B cell (primary cell): Measurements from ENCODE around the gene ARHGAP26. TPM values are rescaled to one million over a fixed set of nuclear protein-coding genes. Genes with fewer than 3 reads are reported as not detected.

Experiments used
- ATAC-seq: fragments of 200-7000 bp; cut with Tn5 transposase; one replicate; pipeline ENCODE4 v1.10.0; 2021; ENCODE audit warnings: low read depth, mild to moderate bottlenecking, moderate number of reproducible peaks, moderate library complexity
- CTCF ChIA-PET: fragments of 350-600 bp; sonication (Branson Sonifier 250); formaldehyde crosslinking; loops from one replicate; lab custom pipeline; 2021; ENCODE audit warnings: antibody characterized with exemption, inconsistent platforms; lab: Charles Lee
- POLR2A ChIA-PET: fragments of 350-600 bp; sonication (Branson Sonifier 250); formaldehyde crosslinking; loops from one replicate; lab custom pipeline; 2021; ENCODE audit warnings: antibody characterized with exemption; lab: Charles Lee
- DNase-seq: peaks from one replicate; pipeline ENCODE4 v3.0.0; 2013
- H2AFZ ChIP-seq: 2 replicates; pipeline ENCODE4 v1.6.1; 2012; ENCODE audit warnings: mild to moderate bottlenecking, low read depth, low read length; ENCODE audit not compliant: insufficient read depth, poor library complexity, severe bottlenecking
- H3K27ac ChIP-seq, 2 donors: 1 replicate in 1 of 2; 2 replicates in 1 of 2; pipeline ENCODE4 v1.5.1; 2012 to 2013; ENCODE audit warnings: low read length in 2 of 2, mild to moderate bottlenecking in 2 of 2, moderate library complexity in 1 of 2
- H3K27me3 ChIP-seq, 4 experiments: fragments of 200-600 bp in 1 of 4; sonication (generic) in 1 of 4; replicated peaks in 1 of 4; 1 replicate in 2 of 4; 2 replicates in 2 of 4; pipeline versions ENCODE4 v1.6.1 to v1.7.0; 2013 to 2016; ENCODE audit warnings: low read length in 3 of 4, mild to moderate bottlenecking in 2 of 4, mixed read lengths in 1 of 4, moderate library complexity in 1 of 4; ENCODE audit not compliant: insufficient read depth in 4 of 4, control insufficient read depth in 3 of 4; ENCODE audit errors: control extremely low read depth in 1 of 4
- H3K36me3 ChIP-seq, 2 experiments: replicated peaks in 1 of 2; 1 replicate in 1 of 2; 2 replicates in 1 of 2; pipeline versions ENCODE4 v1.6.1 to v1.7.1; 2013; ENCODE audit warnings: low read length in 1 of 2; ENCODE audit not compliant: insufficient read depth in 2 of 2, control insufficient read depth in 1 of 2; ENCODE audit errors: control extremely low read depth in 1 of 2, extremely low read depth in 1 of 2
- H3K4me1 ChIP-seq, 2 donors: fragments of 200-600 bp in 1 of 2; sonication (generic) in 1 of 2; 1 replicate in 1 of 2; 2 replicates in 1 of 2; pipeline versions ENCODE4 v1.5.1 to v1.6.1; 2013 to 2017; ENCODE audit warnings: low read length in 2 of 2; ENCODE audit not compliant: control insufficient read depth in 2 of 2, insufficient read depth in 2 of 2
- H3K4me2 ChIP-seq: replicated peaks from 2 replicates; pipeline ENCODE3; 2012; ENCODE audit warnings: mild to moderate bottlenecking, low read depth, low read length; ENCODE audit not compliant: poor library complexity, severe bottlenecking
- H3K4me3 ChIP-seq, 5 experiments: fragments of 200-600 bp in 1 of 5; sonication (generic) in 1 of 5; 1 replicate in 3 of 5; 2 replicates in 2 of 5; pipeline versions ENCODE4 v1.5.1 to v1.7.0; 2011 to 2016; ENCODE audit warnings: low read length in 4 of 5, mild to moderate bottlenecking in 4 of 5, low read depth in 2 of 5, control low read depth in 1 of 5, moderate library complexity in 1 of 5; ENCODE audit not compliant: insufficient read depth in 1 of 5; ENCODE audit errors: control extremely low read depth in 1 of 5, extremely low read depth in 1 of 5
- H3K79me2 ChIP-seq: fragments of 200-600 bp; sonication (generic); one replicate; pipeline ENCODE4 v1.6.0; 2016; ENCODE audit warnings: low read length; ENCODE audit not compliant: control insufficient read depth, insufficient read depth
- H3K9ac ChIP-seq: fragments of 200-600 bp; sonication (generic); 2 replicates; pipeline ENCODE4 v1.6.1; 2017; ENCODE audit warnings: mild to moderate bottlenecking, low read length, moderate library complexity
- H3K9me3 ChIP-seq, 3 donors: one replicate each; pipeline versions ENCODE4 v1.6.1 to v1.7.1; 2013; ENCODE audit warnings: low read length in 2 of 3; ENCODE audit not compliant: control insufficient read depth in 2 of 3, insufficient read depth in 1 of 3; ENCODE audit errors: control extremely low read depth in 1 of 3
- H4K20me1 ChIP-seq: 2 replicates; pipeline ENCODE4 v1.6.0; 2012; ENCODE audit warnings: mild to moderate bottlenecking, low read length; ENCODE audit not compliant: insufficient read depth, control insufficient read depth, poor library complexity, severe bottlenecking
- H3K27ac Mint-ChIP-seq: one replicate; pipeline ENCODE4 v1.8.0; 2021; ENCODE audit warnings: mixed read lengths
- H3K27me3 Mint-ChIP-seq: one replicate; pipeline ENCODE4 v1.8.0; 2021; ENCODE audit warnings: mixed read lengths
- H3K4me1 Mint-ChIP-seq: one replicate; pipeline ENCODE4 v1.8.0; 2021; ENCODE audit warnings: mixed read lengths
- H3K4me3 Mint-ChIP-seq: one replicate; pipeline ENCODE4 v1.8.0; 2021; ENCODE audit warnings: mixed read lengths
- H3K9me3 Mint-ChIP-seq: one replicate; pipeline ENCODE4 v1.8.0; 2022; ENCODE audit warnings: mixed read lengths; ENCODE audit not compliant: insufficient read depth
- EZH2 ChIP-seq: IDR thresholded peaks from 2 replicates; pipeline ENCODE4 v1.6.1; 2012; ENCODE audit warnings: borderline replicate concordance, low read depth, mild to moderate bottlenecking, moderate library complexity, low read length; ENCODE audit not compliant: insufficient read depth, poor library complexity, severe bottlenecking
- WGBS: methylation state at CpG from one replicate; pipeline ENCODE4 v1.1.5; 2013; ENCODE audit warnings: missing lambda C conversion rate; ENCODE audit not compliant: insufficient coverage; 5-methylcytosine and 5-hydroxymethylcytosine counted together
- intact Hi-C: fragments of 100-400 bp; cut with micrococcal nuclease; formaldehyde crosslinking; loops from one replicate; pipeline ENCODE4 v1.10.0; 2022
- polyA plus RNA-seq: library from polyadenylated mRNA; depleted of rRNA; stranded (reverse); fragments of >200 nt; gene quantifications from 2 replicates; pipeline ENCODE4 v1.2.3, GENCODE V29; 2012
- total RNA-seq, 2 donors: library from RNA; stranded (reverse); fragments of 120-200 nt in 1 of 2; gene quantifications; 1 replicate in 1 of 2; 2 replicates in 1 of 2; pipeline versions ENCODE4 v1.2.3 to v1.2.4, GENCODE V29; 2013 to 2022
- TF ChIP-seq, protein P1 (sequence below): fragments of 200-600 bp; IDR thresholded peaks from one replicate; pipeline ENCODE4 v1.8.0; 2022; ENCODE audit warnings: antibody characterized with exemption, mild to moderate bottlenecking

Gene ARHGAP26
- total and polyA plus RNA-seq, 2 donors (not counting 1 experiment from before 2014, with no cell fraction given) = 1.8 to 22.5 TPM

DNA sequence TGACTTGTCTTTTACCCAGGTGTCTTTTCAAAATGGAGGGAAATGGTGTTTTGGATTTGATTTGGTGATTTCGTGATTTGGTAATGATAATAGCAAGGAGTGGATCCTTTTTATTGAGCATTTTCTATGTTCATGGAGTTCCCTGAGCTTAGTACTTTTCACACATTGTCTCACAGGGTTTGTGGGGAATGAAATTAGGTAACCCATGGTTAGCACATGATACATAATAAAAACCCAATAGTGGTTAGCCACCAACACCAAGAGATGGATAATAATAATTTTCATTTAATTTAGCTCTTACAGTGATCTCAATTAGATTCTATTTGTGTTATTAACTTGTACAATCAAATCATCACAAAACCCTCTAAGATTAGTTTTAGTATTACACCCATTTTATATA, 65.4 kb downstream of the ARHGAP26 start:
- WGBS = no CpG with 5 or more reads among the region's 1 CpG
- Mint-ChIP-seq H3K27ac (no peak overlapping the region), H3K4me3 (no peak overlapping the region), H3K27me3 (peaks cover 3% of the 10 kb centered on the region), H3K4me1 (peaks cover 4% of the 10 kb centered on the region), H3K9me3 (no peaks in the 10 kb centered on the region)
- ATAC-seq (no peak), DNase-seq (no peak)
- TF ChIP-seq, protein P1, sequence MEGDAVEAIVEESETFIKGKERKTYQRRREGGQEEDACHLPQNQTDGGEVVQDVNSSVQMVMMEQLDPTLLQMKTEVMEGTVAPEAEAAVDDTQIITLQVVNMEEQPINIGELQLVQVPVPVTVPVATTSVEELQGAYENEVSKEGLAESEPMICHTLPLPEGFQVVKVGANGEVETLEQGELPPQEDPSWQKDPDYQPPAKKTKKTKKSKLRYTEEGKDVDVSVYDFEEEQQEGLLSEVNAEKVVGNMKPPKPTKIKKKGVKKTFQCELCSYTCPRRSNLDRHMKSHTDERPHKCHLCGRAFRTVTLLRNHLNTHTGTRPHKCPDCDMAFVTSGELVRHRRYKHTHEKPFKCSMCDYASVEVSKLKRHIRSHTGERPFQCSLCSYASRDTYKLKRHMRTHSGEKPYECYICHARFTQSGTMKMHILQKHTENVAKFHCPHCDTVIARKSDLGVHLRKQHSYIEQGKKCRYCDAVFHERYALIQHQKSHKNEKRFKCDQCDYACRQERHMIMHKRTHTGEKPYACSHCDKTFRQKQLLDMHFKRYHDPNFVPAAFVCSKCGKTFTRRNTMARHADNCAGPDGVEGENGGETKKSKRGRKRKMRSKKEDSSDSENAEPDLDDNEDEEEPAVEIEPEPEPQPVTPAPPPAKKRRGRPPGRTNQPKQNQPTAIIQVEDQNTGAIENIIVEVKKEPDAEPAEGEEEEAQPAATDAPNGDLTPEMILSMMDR = no peak
- no peak for TF ChIP-seq EZH2
- H3K27me3 ChIP-seq = no peaks in the 10 kb centered on the region
- no peaks in the 10 kb centered on the region for H3K4me1 ChIP-seq
- intact Hi-C loops = no loop called here
- H2AFZ ChIP-seq = no peak overlapping the region
- no peaks in the 10 kb centered on the region for H3K9me3 ChIP-seq
- ChIA-PET POLR2A (no interaction called here), CTCF (interaction anchor here (0.6 to 1.5 kb wide), 2 partner anchors 10 to 65 kb away, joined by 3 read pairs; partner anchors contain the start of gene ARHGAP26)
- no peaks in the 10 kb centered on the region for H3K79me2 ChIP-seq
- H3K9ac ChIP-seq = no peak overlapping the region
- no peak overlapping the region for H3K4me2 ChIP-seq
- no peaks in the 10 kb centered on the region for H3K36me3 ChIP-seq
- no peaks in the 10 kb centered on the region for H4K20me1 ChIP-seq
- no peak overlapping the region for H3K27ac ChIP-seq
- H3K4me3 ChIP-seq = no peak overlapping the region

- 29% methylated on average over 1 of the region's 2 CpGs for WGBS
- no peaks in the 10 kb centered on the region for H3K9me3 ChIP-seq
- intact Hi-C loops = no loop called here
- ChIA-PET POLR2A (no interaction called here), CTCF (interaction anchor here (0.6 to 1.5 kb wide), 2 partner anchors 10 to 65 kb away, joined by 3 read pairs; partner anchors contain the start of gene ARHGAP26)
- no peak for DNase-seq
- no peak overlapping the region for H2AFZ ChIP-seq
- no peaks in the 10 kb centered on the region for H3K27me3 ChIP-seq
- Mint-ChIP-seq H3K4me1 (peaks cover 4% of the 10 kb centered on the region), H3K9me3 (no peaks in the 10 kb centered on the region), H3K27ac (no peak overlapping the region), H3K4me3 (no peak overlapping the region), H3K27me3 (peaks cover 3% of the 10 kb centered on the region)
- no peak for ATAC-seq
- H3K36me3 ChIP-seq = no peaks in the 10 kb centered on the region
- no peak overlapping the region for H3K9ac ChIP-seq
- no peak overlapping the region for H3K4me2 ChIP-seq
- H3K4me3 ChIP-seq = no peak overlapping the region
- H3K4me1 ChIP-seq = no peaks in the 10 kb centered on the region
- TF ChIP-seq EZH2 = no peak
- H3K79me2 ChIP-seq = no peaks in the 10 kb centered on the region
- no peaks in the 10 kb centered on the region for H4K20me1 ChIP-seq
- no peak overlapping the region for H3K27ac ChIP-seq
These were observed 65.9 kb downstream of the ARHGAP26 start for GRCh38 chr5:142836048-142836447.
